ENCODE data around the gene OPCML.

The OPCML gene

DNA sequence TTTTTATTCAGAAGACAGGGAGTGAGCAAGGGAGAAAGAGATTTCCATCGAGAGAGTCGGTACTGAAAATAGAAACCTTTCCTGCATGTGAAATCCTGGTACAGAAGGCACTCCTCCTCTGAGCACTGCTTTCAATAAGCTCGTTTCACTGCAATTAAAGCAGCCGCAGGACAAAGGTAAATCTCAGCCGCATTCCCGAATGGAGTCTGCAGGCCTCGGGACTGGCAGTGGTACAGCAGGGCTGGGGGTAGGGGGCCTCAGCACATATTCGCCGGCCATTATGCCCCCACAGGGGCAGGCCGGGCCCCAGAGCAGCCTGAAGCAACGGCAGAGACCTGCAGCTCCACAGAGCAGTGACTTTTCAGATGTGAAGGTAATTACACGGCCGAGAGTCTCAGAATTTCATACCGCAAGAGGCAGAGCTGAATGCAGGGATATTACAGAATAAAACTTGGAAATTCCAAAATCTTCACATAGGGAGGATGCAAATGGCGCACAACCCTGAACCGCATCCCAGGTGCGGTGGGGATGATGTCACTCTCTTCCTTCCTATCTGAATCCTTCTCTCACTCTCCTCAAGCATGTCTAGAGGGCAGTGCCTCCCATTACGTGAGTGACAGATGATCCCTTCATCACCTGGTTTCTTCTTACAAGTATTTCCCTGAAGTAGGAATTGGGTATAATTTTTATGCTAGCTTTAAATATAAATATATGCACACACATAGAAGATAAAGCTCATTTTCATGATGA is 622.1 kb downstream of the OPCML start:
- no peak for FAIRE-seq

DNA sequence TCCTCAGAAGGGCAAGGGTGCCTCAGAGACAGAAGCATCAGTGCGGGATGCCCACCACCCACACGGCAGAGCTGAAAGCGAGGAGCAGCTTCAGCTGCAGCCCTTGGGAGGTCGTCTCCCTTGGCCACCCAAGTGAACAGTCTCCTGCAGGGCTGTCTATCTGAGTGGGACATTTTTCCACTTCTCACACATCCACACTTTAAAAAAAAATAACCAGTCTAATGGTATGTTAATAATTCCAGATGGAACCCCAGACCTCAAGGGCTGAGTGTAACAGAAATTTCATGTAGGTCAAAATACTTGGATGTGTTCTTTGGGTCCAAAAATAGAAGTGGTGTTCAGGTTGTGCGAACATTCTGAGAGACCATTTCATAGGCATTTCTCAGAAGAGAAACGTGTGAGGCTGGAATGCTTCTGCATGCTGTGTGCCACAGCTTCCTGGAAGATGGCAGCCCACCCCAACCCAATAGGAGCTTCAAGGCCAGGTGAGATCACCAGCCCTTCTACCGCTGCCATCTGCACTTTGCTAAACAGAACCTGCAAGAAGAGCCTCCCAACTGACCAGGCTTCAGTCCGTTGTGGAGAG is 623.2 kb downstream of the OPCML start:
- no peak for FAIRE-seq

DNA sequence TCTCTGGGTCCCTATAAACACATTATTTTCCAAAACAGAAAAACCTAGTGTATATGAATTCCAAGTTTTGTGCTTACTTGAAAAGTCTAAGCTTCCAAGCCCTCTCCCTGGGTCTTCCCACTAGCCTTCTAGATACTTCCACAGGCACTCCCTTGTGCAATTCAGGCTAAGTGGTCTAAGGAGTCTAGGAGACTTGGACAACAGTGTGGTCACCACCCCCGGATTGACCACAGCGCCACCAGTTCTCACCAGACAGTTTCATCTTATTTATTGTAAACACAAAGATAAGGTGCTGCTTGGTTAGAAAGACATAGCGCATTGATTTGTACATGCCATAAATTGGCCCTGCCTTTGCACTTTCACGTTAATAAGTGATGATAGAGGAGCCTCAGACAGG is 623.9 kb downstream of the OPCML start:
- FAIRE-seq: no peak

DNA sequence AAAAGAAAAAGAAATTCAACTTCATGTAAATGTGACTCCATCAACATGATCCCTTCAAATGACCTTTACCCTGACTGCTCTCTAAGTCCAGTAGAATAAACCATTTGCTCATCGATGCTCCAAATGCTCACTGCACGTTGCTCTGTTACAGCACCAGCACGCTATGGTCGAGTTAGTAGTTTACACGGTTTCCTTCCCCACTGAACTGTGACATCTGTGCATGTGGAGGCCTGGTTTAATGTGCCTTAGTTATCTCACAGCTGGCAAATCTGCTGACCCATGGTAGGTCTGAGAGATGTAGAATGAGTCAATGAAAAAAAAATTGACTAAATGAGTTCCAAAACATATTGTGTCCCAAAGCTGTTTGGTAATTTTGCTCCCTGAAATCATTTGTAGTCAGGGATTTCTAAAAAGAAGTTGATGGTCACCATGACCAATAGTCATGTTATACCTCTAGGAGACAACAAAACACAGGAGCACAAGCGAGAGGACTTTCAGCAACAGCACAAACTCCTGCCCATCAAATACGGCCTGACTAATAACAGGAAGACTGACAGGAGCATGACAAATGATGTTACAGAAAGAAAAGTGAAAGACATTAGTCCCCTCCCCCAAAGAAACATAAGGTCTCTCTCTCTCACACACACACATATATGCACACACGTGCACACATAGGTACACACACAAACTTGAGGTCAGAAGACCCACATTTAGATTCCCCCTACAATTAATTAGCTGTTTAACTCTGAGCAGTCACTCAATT is 624.5 kb downstream of the OPCML start:
- FAIRE-seq: no peak

DNA sequence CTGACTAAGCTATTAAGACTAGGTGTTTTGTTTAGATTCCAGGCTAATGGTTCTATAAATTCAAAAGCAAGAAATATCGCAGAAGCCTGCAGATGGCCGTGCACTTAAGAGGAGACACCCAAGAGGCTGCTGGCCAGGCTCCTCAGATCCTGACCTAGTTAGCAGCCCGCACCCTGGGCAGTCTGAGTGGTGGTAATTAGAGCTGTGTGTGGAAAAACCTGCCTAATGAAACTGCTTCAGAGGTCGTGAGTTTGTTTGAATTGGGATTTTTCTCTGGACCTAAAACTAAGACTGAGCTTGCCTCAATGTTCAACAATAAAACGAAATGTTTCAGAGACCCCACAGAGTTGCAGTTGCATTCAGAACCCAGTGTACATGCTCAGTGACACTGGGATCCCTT is 627.7 kb downstream of the OPCML start:
- no peak for FAIRE-seq

DNA sequence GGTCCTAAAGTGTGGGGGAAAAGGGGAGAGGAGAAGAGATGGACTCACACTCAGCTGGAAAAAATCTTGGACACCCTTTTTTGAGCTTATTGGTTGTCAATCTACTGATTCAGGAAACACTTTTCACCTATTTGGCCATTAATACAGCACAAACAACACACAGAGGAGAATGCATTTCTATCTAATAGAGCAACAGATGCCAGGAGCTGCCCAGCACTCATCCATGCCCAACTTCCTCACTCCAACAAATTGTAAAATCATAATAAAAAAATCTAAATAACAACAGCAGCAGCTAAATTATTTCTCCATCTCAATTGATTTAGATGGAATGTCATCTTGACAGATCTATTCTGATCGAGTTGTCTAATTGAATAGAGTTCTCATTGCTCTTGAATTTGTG is 628.2 kb downstream of the OPCML start:
- FAIRE-seq: no peak

DNA sequence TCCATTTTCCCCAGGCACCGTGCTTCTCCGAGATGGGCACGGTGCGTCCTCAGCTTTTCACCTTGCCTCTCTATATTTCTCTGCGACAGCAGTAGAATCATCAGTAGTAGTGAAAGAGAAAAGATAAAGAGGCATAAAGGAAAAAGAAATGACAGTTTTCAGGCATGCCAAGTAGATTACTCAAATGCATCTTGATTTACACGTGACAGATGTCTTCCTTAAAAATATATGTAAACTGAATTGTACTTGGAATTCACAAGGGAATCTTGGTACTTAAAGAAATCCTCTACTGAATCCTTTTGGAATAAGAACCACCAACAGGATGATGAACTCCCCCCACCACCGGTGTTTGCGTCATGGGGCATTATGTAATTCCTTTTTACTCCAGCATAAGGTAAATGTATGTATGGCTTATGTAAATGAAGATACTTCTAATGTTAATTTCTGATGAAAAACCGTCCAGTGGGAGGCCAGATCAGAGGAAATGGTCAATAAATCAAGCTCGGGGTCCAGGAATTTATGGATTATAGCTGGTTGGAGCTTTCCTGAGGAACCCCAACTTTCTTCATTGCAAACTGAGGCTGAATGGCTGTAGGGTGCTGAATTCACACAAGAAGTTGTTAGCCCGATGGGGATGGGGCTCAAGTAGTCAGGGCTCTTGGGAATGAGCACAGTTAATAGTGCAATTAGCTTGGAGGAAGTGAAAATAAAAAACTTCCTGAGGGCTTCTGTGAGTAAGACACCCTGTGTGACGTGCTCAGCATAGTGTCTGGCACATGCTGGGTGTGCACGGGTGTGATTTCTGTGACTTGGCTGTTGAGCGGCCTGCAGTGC is 630.4 kb downstream of the OPCML start:
- no peak for FAIRE-seq

DNA sequence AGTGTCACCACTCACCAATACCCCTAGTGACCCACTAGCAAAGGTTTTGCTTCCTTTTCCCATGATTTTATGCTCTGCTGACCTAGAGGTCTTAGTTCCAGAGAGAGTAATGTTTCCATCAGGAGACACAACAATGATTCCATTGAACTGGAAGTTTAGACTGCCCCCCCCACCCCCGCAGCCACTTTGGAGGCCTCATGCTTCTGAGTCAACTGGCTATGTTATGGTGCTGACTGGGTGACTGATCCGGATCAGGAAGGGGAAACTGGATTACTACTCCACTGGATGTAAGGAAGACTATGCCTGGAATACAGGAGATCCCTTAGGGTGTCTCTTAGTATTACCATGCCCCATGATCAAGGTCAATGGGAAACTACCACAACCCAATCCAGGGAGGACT is 633.6 kb downstream of the OPCML start:
- no peak for FAIRE-seq

DNA sequence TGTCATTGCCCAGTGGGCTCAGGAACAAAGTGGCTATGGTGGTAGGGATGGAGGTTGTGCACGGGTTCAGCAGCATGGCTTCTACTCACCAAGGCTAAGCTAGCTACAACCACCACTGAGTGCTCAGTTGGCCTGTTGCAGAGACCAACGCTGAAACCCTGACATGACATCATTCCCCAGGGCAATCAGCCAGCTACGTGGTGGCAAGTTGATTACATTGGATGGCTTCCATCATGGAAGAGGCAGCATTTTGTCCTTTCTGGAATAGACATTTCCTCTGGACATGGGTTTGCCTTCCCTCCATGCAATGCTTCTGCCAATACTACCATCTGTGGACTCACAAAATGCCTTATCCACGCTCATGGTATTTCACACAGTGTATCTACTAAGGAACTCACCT is 634.3 kb downstream of the OPCML start:
- no peak for FAIRE-seq

DNA sequence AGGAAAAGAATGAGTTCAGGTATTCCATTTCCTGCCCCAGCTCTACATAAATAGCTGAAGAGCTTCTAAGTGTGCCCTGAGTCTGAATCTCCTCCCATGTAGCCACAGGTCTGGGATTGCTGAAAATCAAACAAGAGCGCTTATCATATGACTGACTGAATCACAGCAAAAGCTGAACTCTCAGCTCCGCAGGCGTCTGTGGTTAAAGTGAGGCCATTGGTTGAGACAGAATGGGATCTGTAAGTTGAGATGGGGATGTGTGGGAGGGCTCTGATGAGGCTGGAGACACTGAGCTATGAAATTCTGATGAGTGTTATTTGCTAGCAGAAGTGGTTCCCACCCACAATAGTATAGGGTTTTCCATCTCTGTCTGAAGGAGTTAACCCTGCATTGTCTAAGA is 637.0 kb downstream of the OPCML start:
- no peak for FAIRE-seq

DNA sequence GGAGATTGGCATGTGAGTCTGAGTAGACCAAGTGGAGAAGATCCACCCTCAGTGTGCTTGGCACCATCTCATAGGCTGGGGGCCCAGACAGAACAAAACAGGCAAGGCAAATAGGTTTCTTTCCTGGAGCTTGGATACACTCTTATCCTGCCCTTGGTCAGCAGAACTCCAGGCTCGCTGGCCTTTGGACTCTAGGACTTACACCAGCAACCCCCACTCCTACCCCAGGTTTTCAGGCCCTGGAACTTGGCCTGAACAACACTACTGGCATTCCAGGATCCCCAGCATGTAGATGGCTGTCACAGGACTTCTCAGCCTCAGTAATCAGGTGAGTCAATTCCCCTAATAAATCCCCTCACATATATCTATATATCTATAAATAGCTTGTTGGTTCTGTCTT is 637.7 kb downstream of the OPCML start:
- no peak for FAIRE-seq

DNA sequence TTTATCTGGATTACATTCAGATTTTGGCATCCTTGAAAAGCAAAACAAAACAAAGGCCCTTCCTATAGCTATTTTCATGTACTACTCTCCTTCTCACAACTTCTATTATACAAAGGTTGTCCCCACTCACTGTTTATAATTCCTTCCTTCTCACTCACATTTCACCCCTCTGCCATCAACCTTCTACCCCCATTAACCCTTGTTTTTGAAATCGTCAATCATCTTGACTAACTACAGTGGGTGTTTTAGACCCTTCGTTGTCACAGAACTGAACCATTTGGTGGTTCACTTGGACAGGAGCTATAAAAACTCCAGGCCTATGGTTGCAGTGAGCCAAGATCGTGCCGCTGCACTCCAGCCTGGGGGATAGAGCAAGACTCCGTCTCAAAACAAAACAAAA is 639.4 kb downstream of the OPCML start:
- FAIRE-seq: no peak

DNA sequence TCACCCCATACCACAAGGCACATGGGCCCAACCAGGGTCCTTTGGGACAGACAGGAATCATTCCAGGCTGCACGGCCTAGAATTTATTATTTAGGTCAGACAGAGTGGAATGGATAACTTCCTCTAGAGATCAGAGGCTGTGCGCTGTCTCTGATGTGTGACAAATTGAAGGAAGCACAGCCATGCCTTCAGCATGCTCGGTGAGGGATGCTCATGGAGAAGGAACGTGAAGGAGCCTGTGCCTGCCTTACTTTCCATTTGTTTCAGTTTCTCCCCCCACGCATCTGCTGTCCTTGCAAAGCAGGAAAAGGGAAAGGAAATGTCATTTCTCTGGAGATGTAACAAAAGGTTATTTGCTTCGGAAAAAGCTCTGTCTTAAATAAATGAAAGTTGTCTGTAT is 644.1 kb downstream of the OPCML start:
- FAIRE-seq: no peak

DNA sequence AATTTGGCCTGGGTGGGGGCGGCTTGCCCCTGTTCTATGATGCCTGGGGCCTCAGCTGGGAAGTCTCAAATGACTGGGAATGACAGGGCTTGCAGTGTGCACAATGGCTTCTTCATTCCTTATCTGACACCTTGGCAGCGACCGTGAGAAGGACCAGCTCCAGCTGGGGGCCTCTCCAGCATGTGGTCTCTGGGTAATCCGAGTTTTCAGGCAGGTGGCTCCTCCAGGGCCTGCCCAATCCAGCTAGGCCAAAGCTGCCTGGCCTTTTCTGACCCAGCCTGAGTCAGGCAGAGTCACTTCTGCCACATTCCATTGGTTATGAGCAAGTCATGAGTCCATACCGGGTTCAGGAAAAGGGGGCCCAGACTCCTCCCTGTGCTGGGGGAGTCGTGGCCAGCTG is 646.0 kb downstream of the OPCML start:
- FAIRE-seq: no peak

DNA sequence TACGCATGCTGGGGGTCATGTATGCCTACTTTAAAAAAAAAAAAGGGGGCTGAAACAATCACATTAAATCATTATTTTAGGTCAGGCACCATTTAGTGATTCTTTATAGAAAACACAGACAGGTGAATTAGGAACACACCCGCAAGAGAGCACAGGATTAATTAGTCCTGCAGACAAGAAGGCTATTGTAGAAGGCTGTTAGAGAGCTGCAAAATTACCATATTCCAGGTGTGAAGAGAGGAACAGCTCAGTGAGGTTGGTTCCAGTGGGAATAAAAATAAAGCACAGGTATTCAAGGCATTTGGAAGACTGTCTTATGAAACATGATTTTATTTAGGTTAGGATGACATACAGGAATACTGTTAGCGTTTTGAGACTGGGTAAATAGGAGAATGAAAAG is 649.1 kb downstream of the OPCML start:
- FAIRE-seq: no peak

DNA sequence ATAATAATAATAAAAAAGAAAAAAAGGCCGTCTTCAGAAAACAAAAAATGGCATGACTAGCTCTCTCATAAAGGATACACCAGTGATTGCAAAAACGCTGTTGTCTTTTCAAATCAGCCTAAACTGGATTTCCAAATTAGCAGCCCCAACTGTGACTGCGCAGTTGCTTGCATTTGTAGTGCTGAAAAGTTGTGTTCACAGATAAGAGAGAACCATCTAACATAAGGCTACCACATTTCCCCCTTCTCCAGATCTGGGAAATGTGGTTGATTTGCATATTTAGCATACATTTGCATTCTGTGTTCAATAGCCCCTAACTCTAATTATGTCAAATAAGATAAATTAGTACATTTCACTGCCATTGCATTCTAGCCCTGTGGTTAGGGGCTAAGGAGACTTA is 650.7 kb downstream of the OPCML start:
- FAIRE-seq: no peak

DNA sequence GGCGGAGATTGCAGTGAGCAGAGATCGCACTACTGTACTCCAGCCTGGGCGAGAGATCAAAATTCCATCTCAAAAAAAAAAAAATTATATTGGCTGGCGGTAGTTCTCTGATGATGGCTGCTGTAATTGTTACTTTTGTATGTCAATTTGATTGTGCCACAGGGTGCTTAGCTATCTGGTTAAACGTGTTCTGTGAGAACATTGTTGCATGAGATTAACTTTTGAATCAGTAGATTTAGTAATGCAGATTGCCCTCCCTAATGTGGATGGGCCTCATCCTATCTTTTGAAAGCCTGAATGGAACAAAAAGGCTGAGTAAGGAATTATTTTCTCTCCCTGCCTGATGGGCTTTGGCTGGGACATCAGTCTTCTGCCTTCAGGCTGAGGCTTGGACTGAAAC is 654.2 kb downstream of the OPCML start:
- no peak for FAIRE-seq

DNA sequence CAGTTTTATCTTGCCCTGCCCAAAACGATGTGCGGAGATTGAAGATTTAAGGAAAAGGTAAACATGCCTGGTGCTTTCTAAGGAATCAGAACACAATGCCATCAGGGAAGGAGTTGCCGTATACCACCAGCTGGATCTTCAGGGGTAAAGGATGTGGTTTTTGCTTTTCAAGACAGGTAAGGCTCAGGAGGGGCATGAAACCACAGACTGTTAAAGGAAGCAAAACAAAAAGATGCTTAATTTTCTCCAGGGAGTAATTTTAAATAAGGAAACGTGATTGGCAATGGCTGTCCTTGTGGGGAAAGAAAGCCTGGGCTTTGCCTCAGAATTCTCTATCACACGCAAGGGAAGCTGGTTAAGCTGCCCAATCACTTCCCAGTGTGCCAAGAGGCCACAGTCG is 655.6 kb downstream of the OPCML start:
- FAIRE-seq: no peak

DNA sequence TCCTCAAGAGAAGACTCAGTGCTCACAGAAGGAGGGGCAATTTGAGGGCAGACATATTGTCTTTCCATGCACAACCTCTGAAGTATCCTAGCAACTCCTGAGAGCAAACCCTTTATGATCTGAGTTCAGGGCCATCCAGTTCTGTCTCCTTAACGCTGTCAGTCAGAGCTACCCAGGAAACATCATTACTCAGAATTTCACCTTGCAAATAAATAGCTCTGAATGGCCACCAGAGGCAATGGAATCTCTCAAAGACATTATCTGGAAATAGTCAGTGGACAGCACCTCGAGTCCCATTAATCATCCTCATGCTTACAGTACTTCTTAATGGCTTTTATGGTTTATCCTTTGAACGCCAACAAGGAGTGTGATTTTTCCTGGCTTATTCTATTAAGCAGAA is 656.1 kb downstream of the OPCML start:
- FAIRE-seq: no peak

DNA sequence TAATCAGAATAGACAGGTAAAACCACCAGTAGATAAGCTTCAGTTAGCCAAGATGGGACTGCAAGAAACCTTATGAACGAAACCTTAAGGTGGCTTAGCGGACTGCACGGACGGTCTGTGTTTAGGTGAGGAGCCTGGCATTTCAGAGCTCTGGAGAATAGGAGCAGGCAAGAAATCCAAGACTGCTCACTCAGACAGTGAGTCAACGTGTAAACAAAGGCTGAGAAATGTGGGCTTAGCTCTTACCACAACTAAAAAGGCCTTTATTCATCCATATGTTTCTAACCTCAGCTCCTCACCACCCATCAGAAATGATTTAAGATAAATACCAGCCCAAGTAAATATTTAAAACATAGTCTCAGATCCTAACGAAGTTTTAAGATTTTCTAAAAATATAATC is 657.7 kb downstream of the OPCML start:
- FAIRE-seq: no peak

DNA sequence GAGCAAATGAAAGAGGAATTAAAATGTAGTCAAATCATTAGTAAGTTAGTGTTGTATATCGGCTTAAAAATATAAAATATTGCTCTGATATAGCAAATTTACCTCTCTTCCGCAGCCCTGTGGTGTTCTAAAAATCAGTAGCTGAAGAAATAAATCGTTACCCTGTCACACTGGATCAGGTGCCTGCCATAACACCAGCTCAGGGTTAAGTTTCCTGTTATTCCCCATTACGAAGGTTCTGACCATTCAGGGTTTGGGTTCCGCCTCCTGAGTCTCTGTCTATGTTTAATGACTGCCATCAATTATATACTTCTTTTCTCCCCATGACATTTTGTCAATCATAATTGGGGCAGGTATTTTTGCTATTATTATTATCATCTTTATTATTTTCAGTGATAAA is 658.5 kb downstream of the OPCML start:
- FAIRE-seq: no peak

DNA sequence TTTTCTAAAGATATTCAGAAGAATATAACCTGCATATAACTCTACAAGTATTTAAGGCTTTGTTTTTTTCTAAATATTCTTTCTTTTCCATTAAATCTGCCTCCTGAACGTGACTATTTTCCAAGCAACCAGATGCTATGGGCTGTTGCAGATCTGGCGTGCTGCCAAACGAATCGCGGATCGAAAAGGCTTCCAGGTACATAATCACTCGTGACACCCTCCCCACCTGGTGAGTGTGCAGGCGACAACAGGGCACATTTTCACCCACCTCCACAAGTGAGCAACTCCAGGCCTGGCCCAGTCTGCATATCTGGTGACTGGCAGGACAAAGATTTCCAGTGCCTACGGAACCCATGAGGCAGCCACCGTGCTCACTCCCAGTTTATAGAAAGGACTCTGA is 660.1 kb downstream of the OPCML start:
- FAIRE-seq: no peak

DNA sequence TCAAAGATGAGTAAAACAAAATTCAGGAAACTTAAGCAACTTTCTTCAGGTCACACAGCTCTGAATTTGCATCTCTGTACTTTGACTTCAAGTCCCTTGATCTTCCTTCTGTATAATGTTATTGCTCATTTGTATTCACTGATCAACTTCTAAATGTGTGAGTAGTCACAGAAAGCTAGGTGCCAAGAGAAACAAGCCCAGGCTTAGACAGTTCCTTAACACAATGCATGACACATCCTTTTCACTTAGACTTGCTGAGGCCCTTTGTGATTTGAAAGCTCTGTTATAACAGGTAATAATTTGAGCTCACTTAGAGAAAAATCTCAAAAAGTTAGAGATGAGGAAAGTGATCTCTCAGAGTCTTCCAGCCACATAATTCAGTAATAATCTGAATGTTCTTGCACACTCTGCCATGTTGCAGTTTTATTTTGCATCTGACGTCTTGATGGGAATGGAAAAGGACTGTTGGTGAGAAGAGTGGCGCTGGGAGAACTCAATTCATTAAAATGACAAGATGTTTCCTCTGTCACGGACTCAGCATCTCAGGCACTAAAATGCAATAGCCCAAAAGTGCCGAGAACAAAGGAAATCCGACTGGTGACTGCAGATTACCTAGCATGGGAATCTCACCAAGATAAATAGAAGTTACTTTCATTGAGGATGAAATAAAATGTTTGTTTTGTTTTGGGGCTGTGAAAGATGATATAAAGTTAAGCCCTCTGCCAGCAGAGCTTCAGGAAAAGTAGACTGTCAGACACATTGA is 665.3 kb downstream of the OPCML start:
- FAIRE-seq: no peak

Measured in TTC549 (cell line).